Upper lobe of right lung (tissue), 1 donor: ENCODE results near the gene CMTM8. TPM values are rescaled to one million over a fixed set of nuclear protein-coding genes. Genes with fewer than 3 reads are reported as not detected.

Experiments
- ATAC-seq: fragments of 200-7000 bp; cut with Tn5 transposase; one replicate; pipeline ENCODE4 v1.9.1; 2020; ENCODE audit warnings: mild to moderate bottlenecking, moderate library complexity
- DNase-seq: peaks from one replicate; pipeline ENCODE4 v3.0.0-alpha.2; 2020
- H3K27ac ChIP-seq: fragments of 200-600 bp; one replicate; pipeline ENCODE4 v1.8.0; 2022
- H3K27me3 ChIP-seq: fragments of 200-600 bp; one replicate; pipeline ENCODE4 v1.8.0; 2022; ENCODE audit warnings: mild to moderate bottlenecking
- H3K36me3 ChIP-seq: fragments of 200-600 bp; one replicate; pipeline ENCODE4 v1.8.0; 2022
- H3K4me1 ChIP-seq: fragments of 200-600 bp; one replicate; pipeline ENCODE4 v1.8.0; 2022
- H3K4me3 ChIP-seq: fragments of 200-600 bp; one replicate; pipeline ENCODE4 v1.8.0; 2022; ENCODE audit warnings: mild to moderate bottlenecking
- H3K9me3 ChIP-seq: fragments of 200-600 bp; one replicate; pipeline ENCODE4 v1.8.0; 2022
- intact Hi-C: fragments of 100-400 bp; cut with DNase I; formaldehyde crosslinking; loops from one replicate; pipeline ENCODE4 v1.11.0; 2022
- total RNA-seq: library from RNA; stranded (reverse); fragmentation: NEBNext Ultra II Directional; extraction: Animal tissue kit (Norgen Biotek cat#: 25700); gene quantifications from one replicate; pipeline ENCODE4 v1.2.1, GENCODE V29; 2021
- TF ChIP-seq, protein P1 (sequence below): fragments of 200-600 bp; IDR thresholded peaks from one replicate; pipeline ENCODE4 v1.8.0; 2022; ENCODE audit warnings: antibody characterized with exemption
- donor health status: DM: no; HTN: yes; CAD: no; lungs with severe emphysema.

Gene CMTM8
- total RNA-seq, 1 donor from 2014 or later: 24.9 TPM

DNA sequence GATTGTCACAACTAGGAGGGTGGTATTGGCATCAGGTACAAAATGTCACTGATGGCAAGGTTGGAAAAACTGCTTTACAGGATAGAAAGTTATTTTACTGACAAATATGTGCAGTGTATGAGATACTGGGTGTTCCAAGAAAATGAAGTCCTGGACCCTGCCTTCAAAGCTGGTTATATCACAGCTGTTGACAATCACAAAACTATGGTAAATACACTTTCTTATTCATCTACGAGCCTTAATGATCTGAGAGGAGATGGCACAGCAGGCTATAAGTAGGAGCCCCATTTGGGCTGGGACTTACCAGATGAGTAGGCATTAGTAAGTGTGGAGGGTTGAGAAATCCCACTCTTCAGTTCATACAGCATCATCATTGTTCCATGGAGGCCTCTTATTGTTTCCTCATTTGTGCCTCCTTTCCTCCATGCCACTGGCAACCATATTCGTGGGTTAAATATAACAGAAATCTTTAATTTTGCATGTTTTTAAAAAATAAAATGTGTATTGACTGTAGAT is 66.9 kb downstream of the CMTM8 start:
- no peaks in the 10 kb centered on the region for H3K9me3 ChIP-seq
- DNase-seq (no peak), ATAC-seq (no peak)
- no peak overlapping the region for H3K4me3 ChIP-seq
- TF ChIP-seq, protein P1, sequence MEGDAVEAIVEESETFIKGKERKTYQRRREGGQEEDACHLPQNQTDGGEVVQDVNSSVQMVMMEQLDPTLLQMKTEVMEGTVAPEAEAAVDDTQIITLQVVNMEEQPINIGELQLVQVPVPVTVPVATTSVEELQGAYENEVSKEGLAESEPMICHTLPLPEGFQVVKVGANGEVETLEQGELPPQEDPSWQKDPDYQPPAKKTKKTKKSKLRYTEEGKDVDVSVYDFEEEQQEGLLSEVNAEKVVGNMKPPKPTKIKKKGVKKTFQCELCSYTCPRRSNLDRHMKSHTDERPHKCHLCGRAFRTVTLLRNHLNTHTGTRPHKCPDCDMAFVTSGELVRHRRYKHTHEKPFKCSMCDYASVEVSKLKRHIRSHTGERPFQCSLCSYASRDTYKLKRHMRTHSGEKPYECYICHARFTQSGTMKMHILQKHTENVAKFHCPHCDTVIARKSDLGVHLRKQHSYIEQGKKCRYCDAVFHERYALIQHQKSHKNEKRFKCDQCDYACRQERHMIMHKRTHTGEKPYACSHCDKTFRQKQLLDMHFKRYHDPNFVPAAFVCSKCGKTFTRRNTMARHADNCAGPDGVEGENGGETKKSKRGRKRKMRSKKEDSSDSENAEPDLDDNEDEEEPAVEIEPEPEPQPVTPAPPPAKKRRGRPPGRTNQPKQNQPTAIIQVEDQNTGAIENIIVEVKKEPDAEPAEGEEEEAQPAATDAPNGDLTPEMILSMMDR: no peak
- intact Hi-C loops: no loop called here
- H3K4me1 ChIP-seq: peaks cover 37% of the 10 kb centered on the region
- H3K27ac ChIP-seq: no peak overlapping the region
- H3K36me3 ChIP-seq: no peaks in the 10 kb centered on the region
- no peaks in the 10 kb centered on the region for H3K27me3 ChIP-seq

DNA sequence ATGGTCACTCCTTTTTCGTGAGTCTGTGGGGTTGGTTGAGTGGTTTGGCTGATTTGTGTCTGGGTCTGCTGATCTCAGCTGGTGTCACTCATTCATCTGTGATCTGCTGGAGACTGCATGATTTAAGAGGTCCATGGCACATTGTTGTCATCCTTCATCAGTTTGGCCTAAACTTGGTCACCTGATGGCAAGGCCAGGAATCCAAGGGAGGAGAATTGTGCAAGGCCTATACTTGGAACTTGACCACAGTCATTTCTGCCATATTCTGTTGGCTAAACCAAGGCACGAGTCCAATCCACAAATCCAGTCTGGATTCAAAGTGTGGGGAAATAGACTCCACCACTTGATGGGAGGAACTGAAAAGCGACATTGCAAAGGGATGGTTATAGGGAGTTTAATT is 67.6 kb downstream of the CMTM8 start:
- no peaks in the 10 kb centered on the region for H3K9me3 ChIP-seq
- no peaks in the 10 kb centered on the region for H3K36me3 ChIP-seq
- H3K4me3 ChIP-seq: no peak overlapping the region
- TF ChIP-seq, protein P1: no peak
- H3K27me3 ChIP-seq: no peaks in the 10 kb centered on the region
- DNase-seq (no peak), ATAC-seq (no peak)
- peaks cover 37% of the 10 kb centered on the region for H3K4me1 ChIP-seq
- no peak overlapping the region for H3K27ac ChIP-seq
- intact Hi-C loops: no loop called here

DNA sequence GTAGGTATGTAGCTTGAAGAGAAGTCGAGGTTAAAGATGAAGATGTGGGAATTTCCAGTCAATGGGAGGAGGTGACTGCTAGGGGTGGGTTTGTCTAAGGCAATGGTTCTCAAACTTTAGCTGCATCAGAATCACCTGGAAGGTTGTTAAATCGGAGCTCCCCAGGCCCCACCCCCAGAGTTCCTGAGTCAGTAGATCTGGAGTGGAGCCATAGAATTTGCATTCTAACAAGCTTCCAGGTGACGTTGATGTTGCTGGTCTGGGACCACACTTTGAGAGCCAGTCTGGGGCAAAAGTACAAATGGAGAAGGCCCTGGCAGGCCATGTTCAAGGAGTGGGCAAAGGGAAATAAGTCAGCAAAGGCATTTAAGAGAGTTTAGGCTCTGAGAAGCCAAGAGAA is 69.1 kb downstream of the CMTM8 start:
- intact Hi-C loops: no loop called here
- Histone ChIP-seq H3K27ac (no peak overlapping the region), H3K9me3 (no peaks in the 10 kb centered on the region), H3K27me3 (no peaks in the 10 kb centered on the region), H3K4me1 (peaks cover 27% of the 10 kb centered on the region), H3K4me3 (no peak overlapping the region), H3K36me3 (no peaks in the 10 kb centered on the region)
- no peak for DNase-seq
- ATAC-seq: peak; percentile 29
- TF ChIP-seq, protein P1: no peak

DNA sequence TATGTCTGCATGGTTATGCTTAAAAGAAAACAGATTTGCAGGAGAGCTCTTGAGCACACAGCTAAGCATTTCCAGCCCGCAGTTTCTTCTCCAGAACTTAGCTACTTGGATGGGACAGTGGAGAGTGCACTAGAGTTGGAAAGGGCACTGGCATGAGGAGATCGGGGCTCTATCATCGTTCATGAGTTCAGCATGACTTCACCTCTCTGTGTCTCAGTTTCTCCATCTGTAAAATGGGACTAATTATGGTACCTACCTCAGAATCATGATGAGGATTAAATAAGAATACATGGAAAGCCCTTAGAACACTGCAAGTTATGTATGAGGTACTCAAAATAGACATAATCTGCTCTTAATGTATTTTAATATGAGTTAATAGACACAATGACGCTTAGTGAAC is 69.9 kb downstream of the CMTM8 start:
- intact Hi-C loops: no loop called here
- Histone ChIP-seq H3K4me1 (peaks cover 19% of the 10 kb centered on the region), H3K27ac (no peak overlapping the region), H3K36me3 (no peaks in the 10 kb centered on the region), H3K9me3 (no peaks in the 10 kb centered on the region), H3K4me3 (no peak overlapping the region), H3K27me3 (no peaks in the 10 kb centered on the region)
- ATAC-seq (no peak), DNase-seq (no peak)
- TF ChIP-seq, protein P1: no peak

DNA sequence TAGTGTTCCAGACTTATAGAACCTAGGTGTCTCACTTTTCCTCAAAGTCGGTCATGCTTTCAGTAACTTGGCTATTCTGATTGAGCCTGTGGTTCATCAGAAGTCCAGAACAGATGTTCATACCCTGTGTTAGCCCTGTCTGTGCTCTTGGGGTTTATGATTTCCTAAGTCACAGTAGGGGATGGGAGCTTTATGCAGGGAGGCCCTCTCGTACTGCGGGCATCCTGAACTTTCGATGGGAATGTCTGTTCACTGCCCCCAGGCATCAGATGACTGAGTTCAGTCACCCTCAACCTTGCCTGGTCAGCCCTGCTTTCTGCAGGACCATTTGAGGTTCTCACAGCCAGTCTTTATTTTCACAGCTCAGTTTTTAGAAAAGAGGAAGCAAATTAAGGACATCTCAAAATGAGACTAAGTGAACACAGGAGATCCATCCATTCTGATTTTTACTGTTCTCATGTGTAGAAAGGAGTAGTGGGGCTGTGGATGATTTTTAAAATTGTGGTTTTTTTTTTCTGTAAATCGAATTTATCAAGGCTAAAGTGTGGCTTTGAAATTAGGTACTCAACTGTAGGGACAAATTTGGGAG is 71.3 kb downstream of the CMTM8 start:
- H3K36me3 ChIP-seq: no peaks in the 10 kb centered on the region
- no peak overlapping the region for H3K4me3 ChIP-seq
- TF ChIP-seq, protein P1: no peak
- peaks cover 8% of the 10 kb centered on the region for H3K4me1 ChIP-seq
- H3K27ac ChIP-seq: no peak overlapping the region
- ATAC-seq: no peak
- H3K9me3 ChIP-seq: no peaks in the 10 kb centered on the region
- H3K27me3 ChIP-seq: no peaks in the 10 kb centered on the region
- DNase-seq: no peak
- intact Hi-C loops: no loop called here

DNA sequence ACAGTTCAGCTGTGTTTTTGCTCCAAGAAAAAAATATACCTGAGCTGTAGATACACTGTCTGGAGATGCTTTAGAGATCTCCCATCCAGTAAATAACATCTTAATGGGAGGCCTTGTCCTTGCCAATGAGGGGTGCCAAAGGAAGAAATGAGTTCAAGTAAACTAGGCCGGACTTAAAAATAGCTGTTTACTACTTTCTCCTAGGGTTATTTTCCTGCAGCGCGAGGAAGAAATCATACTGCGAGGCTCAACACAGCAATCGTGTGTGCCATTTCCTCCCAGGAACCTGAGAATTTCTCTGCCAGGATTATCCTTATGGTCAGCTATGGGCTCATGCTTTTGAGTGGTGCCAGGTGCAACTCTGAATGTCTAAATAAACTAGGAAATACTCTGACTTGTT is 71.9 kb downstream of the CMTM8 start:
- H3K27me3 ChIP-seq: no peaks in the 10 kb centered on the region
- H3K9me3 ChIP-seq: no peaks in the 10 kb centered on the region
- no peak overlapping the region for H3K4me3 ChIP-seq
- peaks cover 3% of the 10 kb centered on the region for H3K4me1 ChIP-seq
- no peaks in the 10 kb centered on the region for H3K36me3 ChIP-seq
- TF ChIP-seq, protein P1: no peak
- no peak overlapping the region for H3K27ac ChIP-seq
- ATAC-seq (no peak), DNase-seq (no peak)
- intact Hi-C loops: no loop called here
